Bronchial epithelial cell (primary cell): ENCODE data around the gene SLCO3A1. TPM values are rescaled to one million over a fixed set of nuclear protein-coding genes. Genes with fewer than 3 reads are reported as not detected.

Experiments
- DNase-seq: peaks from one replicate; pipeline ENCODE4 v3.0.0-alpha.2; 2010; ENCODE audit warnings: low read depth
- FAIRE-seq: peaks from 2 replicates; lab custom pipeline; 2011; peaks lifted over from hg19 to GRCh38; lab: Jason Lieb, UNC
- H3K27me3 ChIP-seq: 2 replicates; pipeline ENCODE4 v1.5.1; 2011; ENCODE audit warnings: low read length; ENCODE audit not compliant: control insufficient read depth, insufficient read depth
- H3K36me3 ChIP-seq: 2 replicates; pipeline ENCODE4 v1.5.1; 2011; ENCODE audit warnings: low read length; ENCODE audit not compliant: control insufficient read depth, insufficient read depth
- H3K4me3 ChIP-seq: 2 replicates; pipeline ENCODE4 v1.5.1; 2011; ENCODE audit warnings: mild to moderate bottlenecking, low read depth, low read length, control low read depth
- CTCF ChIP-seq: IDR thresholded peaks from 2 replicates; pipeline ENCODE4 v1.5.1; 2011; ENCODE audit warnings: mild to moderate bottlenecking, moderate library complexity, low read length, control low read depth, inconsistent platforms; ENCODE audit not compliant: insufficient read depth, severe bottlenecking
- total RNA-seq: library from RNA; depleted of rRNA; stranded (reverse); fragments of >200 nt; gene quantifications from 2 replicates; pipeline ENCODE4 v1.2.1, GENCODE V29; 2014

Gene SLCO3A1
- total RNA-seq, 1 donor from 2014 or later = 4.5 TPM

GRCh38 chr15:92170897-92171296, 317.4 kb downstream of the SLCO3A1 start:
- no peak for TF ChIP-seq CTCF
- DNase-seq (no peak), FAIRE-seq (peak; percentile 50)
- H3K36me3 ChIP-seq = no peaks in the 10 kb centered on the region
- no peak overlapping the region for H3K4me3 ChIP-seq
- no peaks in the 10 kb centered on the region for H3K27me3 ChIP-seq

- FAIRE-seq (no peak), DNase-seq (no peak)
- H3K4me3 ChIP-seq = no peak overlapping the region
- H3K27me3 ChIP-seq = no peaks in the 10 kb centered on the region
- no peaks in the 10 kb centered on the region for H3K36me3 ChIP-seq
- no peak for TF ChIP-seq CTCF
Observed at GRCh38 chr15:92178911-92179310, 325.4 kb downstream of the SLCO3A1 start.

- FAIRE-seq (no peak), DNase-seq (no peak)
- H3K36me3 ChIP-seq = no peaks in the 10 kb centered on the region
- H3K27me3 ChIP-seq = no peaks in the 10 kb centered on the region
- H3K4me3 ChIP-seq = no peak overlapping the region
- TF ChIP-seq CTCF = no peak
Observed at GRCh38 chr15:92184142-92184541, 330.6 kb downstream of the SLCO3A1 start.

GRCh38 chr15:92184679-92185230, 331.2 kb downstream of the SLCO3A1 start:
- Histone ChIP-seq H3K27me3 (no peaks in the 10 kb centered on the region), H3K36me3 (no peaks in the 10 kb centered on the region), H3K4me3 (no peak overlapping the region)
- DNase-seq = no peak
- no peak for FAIRE-seq
- TF ChIP-seq CTCF = no peak

GRCh38 chr15:92187975-92188374, 334.5 kb downstream of the SLCO3A1 start:
- H3K36me3 ChIP-seq = no peaks in the 10 kb centered on the region
- no peak for DNase-seq
- no peak overlapping the region for H3K4me3 ChIP-seq
- no peak for FAIRE-seq
- H3K27me3 ChIP-seq = no peaks in the 10 kb centered on the region
- no peak for TF ChIP-seq CTCF

- DNase-seq (no peak), FAIRE-seq (no peak)
- TF ChIP-seq CTCF = no peak
- Histone ChIP-seq H3K4me3 (no peak overlapping the region), H3K27me3 (no peaks in the 10 kb centered on the region), H3K36me3 (no peaks in the 10 kb centered on the region)
Observed at GRCh38 chr15:92189166-92189565, 335.7 kb downstream of the SLCO3A1 start.
